Tibial nerve (tissue), 3 donors: ENCODE measurements around the gene HOMEZ.

Source experiments
- POLR2A ChIP-seq, 2 donors: fragments of 450-650 bp; IDR thresholded peaks; one replicate each; pipeline ENCODE4 v1.6.1; 2017; ENCODE audit warnings: antibody characterized with exemption in 2 of 2, mild to moderate bottlenecking in 2 of 2, moderate library complexity in 2 of 2
- TF ChIP-seq, protein P1 (sequence below), 5 experiments: fragments of 200-600 bp in 3 of 5; fragments of 450-650 bp in 2 of 5; sonication (generic) in 3 of 5; IDR thresholded peaks; one replicate each; pipeline ENCODE4 v1.5.1; 2016 to 2019; ENCODE audit warnings: antibody characterized with exemption in 5 of 5, mild to moderate bottlenecking in 3 of 5, moderate library complexity in 2 of 5

DNA sequence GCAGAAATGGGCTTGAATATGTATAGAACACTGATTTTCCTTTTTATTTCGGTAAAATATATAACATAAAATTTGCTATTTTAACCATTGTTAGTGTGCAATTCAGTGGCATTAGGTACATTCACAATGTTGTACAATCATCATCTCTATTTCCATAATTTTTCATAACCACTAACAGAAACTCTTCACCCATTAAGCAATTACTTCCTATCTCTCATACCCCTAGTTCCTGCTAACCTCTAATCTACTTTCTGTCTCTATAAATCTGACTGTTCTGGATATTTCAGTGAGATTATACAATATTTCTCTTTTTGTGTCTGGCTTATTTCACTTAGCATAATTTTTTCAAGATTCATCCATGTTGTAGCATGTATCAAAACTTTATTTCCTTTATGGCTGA, 57.1 kb downstream of the HOMEZ start:
- TF ChIP-seq, protein P1, sequence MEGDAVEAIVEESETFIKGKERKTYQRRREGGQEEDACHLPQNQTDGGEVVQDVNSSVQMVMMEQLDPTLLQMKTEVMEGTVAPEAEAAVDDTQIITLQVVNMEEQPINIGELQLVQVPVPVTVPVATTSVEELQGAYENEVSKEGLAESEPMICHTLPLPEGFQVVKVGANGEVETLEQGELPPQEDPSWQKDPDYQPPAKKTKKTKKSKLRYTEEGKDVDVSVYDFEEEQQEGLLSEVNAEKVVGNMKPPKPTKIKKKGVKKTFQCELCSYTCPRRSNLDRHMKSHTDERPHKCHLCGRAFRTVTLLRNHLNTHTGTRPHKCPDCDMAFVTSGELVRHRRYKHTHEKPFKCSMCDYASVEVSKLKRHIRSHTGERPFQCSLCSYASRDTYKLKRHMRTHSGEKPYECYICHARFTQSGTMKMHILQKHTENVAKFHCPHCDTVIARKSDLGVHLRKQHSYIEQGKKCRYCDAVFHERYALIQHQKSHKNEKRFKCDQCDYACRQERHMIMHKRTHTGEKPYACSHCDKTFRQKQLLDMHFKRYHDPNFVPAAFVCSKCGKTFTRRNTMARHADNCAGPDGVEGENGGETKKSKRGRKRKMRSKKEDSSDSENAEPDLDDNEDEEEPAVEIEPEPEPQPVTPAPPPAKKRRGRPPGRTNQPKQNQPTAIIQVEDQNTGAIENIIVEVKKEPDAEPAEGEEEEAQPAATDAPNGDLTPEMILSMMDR (IDR thresholded peaks at IDR 0.05): no peak
- no peak for TF ChIP-seq POLR2A (IDR thresholded peaks at IDR 0.05)
